Skeletal muscle cell (primary cell): ENCODE data around the gene PITRM1.
A peak's percentile ranks its signal among the peaks of the same experiment; 100 is the strongest.

Experiments used
- DNase-seq: peaks from one replicate; pipeline ENCODE4 v3.0.0-alpha.2; 2010; ENCODE audit warnings: low read depth
- H3K4me3 ChIP-seq: 2 replicates; pipeline ENCODE4 v1.5.1; 2011; ENCODE audit warnings: low read depth, mild to moderate bottlenecking, control low read depth, low read length, moderate library complexity

The PITRM1 gene

GRCh38 chr10:3093996-3094395, 78.6 kb downstream of the PITRM1 start:
- no peak for DNase-seq

GRCh38 chr10:3091921-3092320, 80.7 kb downstream of the PITRM1 start:
- no peak overlapping the region for H3K4me3 ChIP-seq
- DNase-seq = no peak

More at GRCh38 chr10:3093996-3094395, 78.6 kb downstream of the PITRM1 start:
- no peak overlapping the region for H3K4me3 ChIP-seq

DNA sequence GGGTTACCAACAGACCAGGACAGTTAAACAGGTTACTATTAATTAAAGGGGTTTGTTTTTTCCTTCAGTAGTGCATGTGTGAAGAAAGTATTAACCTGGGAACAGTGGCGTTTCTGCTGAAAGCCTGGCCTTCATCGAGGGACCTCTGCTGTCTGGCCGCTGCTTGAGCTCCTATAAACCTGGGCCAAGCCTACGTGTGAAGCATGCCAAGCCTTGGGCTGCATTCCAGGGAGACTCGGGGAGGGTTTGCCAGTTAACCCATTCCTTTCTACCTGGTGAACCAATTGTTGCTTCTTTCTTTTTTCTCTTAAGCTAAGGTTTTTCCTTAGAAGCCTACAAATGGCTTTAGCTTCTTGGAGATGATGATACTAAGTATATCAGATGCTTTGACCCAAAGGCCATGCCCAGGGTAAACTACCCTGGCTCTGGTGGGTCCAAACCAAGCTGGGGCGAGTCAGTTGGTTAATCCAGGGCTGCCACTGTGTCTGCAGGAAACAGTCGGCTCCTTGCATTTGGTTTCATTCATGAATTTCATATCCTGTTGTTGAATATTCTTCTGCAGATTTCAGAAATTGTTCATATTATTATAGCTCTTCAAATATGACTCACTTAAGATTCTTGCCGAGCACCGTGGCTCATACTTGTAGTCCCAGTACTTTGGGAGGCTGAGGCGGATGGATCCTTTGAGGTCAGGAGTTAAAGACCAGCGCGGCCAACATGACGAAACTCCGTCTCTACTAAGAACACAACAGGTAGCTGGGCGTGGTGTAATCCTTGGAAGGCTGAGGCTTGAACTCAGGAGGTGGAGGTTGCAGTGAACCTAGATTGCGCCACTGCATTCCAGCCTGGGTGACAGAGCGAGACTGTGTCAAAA, 81.4 kb downstream of the PITRM1 start:
- H3K4me3 ChIP-seq = no peak overlapping the region
- peak; percentile 84 for DNase-seq

- DNase-seq = no peak
- no peak overlapping the region for H3K4me3 ChIP-seq
Measured at GRCh38 chr10:3090388-3090787, 82.2 kb downstream of the PITRM1 start.
